NCI-H2107 treated with DMSO at 0.1 percent for 48 hours (cell line): ENCODE measurements around the gene SLC2A4RG.

ENCODE experiments used
- DNase-seq: peaks from one replicate; lab custom pipeline; 2025; ENCODE audit not compliant: unreplicated experiment; lab: John Stamatoyannopoulos, UW

The SLC2A4RG gene

DNA sequence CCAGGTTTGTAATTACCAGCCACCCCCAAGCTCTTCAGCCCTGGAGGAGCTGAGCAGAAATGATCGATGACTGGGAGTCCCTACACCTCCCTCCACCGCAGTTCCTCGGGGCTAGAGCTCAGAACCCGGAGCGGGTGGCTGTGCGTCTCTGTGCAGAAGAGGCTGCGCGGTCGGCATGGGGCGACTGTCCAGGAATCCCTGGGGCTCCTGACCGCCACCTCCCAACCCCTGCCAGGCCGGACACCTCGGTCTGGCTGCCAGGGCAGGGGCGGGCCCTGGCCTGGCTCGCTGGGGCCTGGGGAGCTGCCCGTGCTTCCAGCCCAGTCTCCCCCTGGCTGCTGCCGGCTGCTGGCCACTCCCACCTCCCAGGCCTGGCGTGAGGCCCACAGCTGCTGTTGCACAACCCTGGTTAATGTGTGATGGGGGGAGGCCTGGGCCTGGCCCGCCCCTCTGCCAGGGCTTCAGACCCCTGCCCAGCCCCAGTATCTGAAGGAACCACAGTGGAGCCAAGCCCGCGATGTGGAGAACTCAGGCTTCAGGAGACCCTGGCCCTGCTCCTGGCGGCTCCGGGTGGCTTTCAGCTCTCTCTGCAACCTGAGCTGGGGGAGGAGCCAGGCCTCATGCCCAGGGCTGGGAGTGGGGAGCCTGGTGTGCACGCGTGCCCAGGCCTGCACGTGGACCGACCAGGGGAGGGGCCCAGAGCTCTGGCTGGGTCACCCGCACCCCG lies 1.2 kb downstream of the SLC2A4RG start:
- DNase-seq, result peak; percentile 85

DNA sequence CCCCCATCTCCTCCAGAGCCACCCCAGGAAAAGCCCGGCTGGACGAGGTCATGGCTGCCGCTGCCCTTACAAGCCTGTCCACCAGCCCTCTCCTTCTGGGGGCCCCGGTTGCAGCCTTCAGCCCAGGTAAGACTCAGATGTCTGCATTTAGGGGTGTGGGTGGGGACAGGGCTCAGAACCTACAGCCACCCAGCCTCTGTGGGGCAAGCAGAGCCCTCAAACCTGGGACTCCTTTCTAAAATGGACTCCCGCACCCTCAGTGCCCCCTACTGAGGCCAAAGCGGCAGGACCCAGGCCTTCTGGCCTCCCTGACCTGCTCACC lies 1.7 kb downstream of the SLC2A4RG start:
- no peak for DNase-seq

DNA sequence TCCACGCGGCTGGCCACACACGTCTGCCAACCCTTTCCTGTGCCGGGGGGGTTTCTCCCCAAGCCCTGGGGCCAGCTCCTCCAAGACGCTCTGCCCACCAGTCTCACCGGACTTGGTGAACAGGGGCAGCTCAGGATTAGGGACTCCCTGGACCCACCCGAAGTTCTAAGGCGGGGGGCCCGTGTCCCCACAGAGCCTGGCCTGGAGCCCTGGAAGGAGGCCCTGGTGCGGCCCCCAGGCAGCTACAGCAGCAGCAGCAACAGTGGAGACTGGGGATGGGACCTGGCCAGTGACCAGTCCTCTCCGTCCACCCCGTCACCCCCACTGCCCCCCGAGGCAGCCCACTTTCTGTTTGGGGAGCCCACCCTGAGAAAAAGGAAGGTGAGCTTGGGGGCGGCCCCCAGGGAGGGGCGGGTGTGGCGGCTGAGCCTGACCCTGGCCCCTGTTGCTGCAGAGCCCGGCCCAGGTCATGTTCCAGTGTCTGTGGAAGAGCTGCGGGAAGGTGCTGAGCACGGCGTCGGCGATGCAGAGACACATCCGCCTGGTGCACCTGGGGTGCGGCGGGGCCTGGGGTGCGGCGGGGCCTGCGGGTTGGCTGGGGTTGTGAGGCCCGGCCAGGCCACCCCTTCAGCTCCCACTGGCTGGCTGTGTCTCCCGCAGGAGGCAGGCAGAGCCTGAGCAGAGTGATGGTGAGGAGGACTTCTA lies 2.3 kb downstream of the SLC2A4RG start:
- DNase-seq, result no peak

DNA sequence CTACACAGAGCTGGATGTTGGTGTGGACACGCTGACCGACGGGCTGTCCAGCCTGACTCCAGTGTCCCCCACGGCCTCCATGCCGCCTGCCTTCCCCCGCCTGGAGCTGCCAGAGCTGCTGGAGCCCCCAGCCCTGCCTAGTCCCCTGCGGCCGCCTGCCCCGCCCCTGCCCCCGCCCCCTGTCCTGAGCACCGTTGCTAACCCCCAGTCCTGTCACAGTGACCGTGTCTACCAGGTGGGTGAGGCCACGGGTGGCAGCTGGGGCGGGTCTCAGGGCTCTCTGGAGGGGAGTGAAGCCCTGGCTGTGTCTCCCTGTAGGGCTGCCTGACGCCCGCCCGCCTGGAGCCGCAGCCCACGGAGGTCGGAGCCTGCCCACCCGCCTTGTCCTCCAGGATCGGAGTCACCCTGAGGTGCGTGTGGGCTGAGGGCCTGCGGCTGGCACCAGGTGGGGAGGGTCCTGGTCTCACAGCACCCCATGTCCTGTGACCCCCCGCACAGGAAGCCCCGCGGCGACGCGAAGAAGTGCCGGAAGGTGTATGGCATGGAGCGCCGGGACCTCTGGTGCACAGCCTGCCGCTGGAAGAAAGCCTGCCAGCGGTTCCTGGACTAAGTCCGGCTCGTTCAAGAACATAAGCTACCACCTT lies 2.9 kb downstream of the SLC2A4RG start:
- no peak for DNase-seq

DNA sequence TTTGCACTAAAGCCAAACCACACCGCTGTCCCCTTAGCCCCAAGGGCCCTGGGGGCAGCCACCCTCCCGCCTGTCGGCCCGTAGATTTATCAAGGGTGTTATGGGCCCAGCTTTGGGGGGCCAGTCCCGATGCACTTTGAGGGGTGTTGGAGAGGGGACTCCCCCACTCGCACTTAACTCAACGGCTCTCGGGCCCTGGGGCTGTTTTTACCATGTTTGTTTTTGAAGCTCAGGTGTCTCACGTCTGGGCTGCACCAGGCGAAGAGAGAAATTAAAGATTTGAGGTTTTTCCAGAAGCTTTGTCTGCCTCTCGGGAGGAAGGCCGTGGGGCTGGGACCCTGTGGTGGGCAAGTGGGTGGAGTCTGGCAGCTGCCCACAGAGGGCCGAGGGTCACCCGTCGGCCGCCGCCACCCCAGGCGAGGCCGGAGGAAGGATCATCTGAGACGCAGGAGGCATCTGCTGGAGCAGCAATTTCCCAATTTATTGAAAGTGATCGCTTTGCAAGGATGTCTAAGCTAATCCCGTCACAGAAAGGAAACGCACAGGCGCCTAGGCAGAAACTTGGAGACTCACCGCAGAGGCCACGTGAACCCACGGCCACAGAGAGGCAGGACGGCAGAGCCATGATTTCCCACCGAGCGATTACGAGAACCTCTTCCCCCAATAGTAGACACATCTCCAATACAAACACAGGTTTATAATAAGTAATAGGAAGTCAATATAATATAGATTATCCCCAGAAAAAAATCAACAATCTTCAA lies 3.8 kb downstream of the SLC2A4RG start:
- no peak for DNase-seq

DNA sequence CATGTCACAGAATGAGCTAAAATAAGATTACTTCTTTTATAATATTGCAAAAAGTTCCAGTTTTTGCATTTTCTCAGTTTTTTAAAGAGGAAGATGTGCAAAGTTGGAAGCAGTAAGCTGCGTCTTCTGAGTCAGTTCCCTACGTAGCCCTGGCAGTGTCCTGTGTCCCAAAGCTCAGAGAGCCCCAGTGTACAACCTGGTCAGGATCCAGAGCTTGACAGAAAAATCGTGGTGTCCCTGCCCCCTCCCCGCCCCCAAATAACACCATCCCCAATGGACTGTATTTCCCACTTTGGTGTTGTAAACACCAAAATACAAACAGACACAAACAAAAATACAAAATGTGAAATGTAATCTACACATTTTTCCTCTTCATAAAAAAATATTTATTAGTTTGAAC lies 4.6 kb downstream of the SLC2A4RG start:
- no peak for DNase-seq

DNA sequence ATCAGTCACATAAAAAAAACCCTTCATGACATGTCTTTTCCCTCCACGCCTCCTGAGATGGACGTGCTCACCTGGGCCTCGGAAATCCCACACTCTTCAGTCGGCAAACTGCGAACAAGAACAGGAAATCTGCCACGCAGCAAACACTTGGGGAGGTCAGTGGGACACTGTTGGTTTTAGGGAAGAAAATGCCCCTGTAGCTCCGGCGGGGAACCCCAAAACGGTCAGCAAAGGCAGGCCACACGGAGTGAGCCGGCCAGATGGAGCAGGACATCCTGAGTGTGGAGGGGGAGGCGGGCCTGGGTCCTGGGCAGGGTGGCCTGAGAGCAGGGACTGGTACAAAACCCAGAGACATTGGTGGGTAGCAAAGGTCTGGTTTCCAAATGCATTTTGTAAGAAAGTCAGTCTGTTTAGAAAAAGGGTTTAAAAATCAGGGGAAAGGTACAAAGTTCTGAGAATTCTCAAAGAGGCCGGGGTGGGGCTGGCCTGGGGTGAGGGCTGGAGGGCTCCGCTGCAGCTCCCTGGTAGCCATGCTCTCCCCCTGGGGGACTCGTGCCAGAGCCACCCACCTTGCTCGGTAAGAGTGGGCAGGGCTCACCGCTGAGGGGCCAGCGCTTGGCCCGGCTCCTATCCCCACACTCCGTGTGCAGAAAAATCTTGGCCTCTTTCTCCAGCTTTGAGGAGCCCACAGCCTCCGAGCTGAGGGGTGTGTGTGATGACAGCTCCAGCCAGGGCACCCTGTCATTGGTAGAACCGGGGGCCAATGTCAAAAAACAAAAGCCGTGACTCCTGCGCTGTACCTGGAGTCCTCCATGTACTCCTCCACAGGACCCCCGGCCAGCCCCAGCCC lies 5.2 kb downstream of the SLC2A4RG start:
- DNase-seq, result no peak

DNA sequence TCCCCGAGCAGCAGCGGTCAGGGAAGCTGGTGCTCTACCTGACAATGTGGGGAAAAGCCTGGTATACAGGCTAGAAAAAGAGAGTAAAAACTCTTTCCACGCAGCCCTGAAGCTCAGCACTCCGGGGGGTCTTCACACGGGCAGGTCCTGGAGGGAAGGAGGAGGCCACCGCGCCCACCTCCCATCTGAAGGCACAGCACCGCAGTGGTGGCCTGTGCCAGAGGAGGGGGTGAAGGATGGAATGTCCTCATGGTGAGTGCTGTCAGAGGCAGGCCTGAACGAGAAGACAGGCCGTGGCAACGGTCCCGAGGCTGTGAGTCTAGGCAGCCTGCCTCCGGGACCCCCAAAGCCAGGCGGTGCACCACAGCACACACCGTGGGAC lies 5.8 kb downstream of the SLC2A4RG start:
- no peak for DNase-seq

DNA sequence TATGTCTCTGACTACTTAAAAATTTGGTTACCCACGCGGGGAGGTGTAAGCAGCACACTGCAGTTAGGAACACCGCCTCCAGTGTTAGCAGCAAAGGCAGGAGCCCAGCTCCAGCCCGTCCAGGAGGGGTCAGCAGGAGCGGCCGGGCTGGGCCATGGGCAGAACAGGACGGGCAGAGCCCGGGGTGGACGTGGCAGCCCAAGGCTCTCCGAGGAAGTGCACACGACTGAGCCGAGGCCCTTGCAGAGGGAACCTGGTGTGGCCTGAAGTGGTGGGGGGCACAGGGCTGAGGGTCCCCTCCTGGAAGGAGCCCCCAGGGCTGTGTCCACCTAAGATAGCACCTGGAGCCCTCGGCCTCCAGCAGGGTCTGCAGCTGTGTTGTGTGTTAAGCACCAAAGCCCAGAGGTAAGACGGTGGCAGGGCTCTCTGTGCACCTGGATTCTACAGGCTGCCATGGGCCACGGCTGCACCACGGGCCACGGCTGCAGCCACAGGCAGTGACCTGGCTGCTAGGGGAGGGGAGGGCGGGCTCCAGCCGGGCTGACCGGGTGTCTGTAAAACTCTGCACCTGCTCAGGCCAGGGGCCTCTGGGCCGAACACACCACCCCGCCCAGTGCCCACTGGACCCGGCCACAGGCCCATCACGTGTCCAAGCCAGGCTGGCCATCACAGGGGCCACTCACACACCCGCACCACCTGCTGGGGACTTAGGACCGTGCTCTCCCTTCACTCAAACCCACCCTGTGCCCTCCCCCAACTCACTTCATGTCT lies 6.6 kb downstream of the SLC2A4RG start:
- no peak for DNase-seq

DNA sequence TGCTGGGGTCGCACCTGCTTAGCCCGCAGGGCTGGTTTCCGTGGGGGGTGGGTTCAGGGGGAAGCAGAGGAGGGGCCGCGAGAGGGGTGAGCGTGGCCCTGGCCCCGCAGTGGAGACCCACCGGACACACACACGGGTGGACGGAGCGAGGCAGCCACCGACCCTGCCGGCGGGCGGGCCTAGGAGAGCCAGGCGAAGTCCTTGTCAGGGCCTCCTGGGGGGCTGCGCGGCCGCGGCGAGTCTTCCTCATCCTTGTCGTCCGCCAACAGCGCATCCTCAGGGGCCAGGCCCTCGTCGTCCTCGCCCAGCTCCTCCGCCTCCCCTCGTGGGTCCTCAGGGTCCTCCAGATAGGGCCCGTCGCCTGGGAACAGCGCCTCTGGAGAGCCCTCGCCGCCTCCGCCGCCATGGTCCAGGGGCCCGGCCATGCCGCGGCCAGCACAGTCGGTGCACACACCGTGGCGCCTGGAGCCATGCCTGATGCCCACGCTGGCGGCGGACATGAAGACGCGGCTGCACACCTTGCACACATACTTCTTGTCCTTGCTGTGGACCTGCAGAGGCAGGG lies 7.3 kb downstream of the SLC2A4RG start:
- no peak for DNase-seq

DNA sequence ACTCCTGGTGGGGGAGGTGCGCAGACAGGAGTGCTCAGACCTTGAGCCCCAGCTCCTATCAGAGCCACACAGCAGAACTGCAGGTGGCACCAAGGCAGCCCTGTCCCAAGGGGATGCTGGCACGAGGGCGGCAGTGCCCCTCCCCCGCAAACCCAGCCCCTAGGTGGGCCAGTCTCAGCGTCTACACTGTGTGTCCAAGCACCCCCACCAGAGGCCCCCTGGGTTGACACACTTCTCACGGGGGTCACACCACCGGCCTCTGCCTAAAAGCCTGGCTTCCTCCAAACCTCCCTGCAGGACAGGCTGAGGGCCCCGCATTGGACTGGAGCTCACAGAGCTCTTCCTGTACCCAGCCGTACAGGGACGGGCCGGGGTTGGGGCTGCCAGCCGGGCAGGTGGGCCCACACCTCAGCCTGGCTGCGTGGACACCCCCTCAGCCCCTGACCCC lies 8.1 kb downstream of the SLC2A4RG start:
- peak; percentile 23 for DNase-seq

DNA sequence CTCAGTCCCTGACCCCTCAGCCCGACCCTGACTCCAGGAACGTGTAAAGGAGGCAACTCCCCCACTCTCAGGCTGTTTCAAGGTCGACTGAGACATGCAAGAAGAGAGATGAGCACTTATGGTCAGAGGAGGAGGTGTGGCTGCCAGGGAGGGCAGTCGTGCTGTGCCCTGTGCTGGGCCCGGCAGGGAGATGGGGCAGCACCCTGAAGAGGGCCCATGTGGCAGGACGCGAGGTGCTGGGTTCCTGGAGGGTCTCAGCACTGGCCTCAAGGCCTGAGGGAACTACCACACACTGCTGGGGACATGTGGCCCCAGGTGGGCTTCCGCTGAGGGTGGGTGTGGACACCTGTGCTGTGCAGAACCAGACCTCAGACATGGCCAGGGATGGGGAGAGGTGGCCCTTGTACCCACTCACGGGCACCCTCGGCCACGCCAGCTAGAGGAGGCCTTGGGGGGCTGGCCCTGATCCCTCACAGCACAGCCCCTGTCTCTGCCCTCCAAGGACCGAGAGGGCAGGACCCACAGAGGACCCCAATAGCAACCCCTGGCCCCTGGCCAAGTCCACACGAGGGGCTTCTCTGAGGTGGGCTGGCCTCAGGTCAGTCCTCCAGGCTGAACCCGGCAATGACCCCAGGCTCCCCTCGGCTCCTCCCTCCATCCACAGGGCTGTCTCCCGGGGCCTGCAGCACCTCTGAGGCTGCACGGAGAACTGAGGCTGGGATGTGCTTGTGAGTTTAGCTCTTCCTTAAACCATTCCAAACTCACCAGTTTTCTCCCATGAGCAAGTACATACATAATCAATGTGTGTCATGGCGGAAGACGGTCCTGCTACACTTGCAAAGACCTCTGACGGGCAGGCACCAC lies 8.7 kb downstream of the SLC2A4RG start:
- DNase-seq, result no peak

DNA sequence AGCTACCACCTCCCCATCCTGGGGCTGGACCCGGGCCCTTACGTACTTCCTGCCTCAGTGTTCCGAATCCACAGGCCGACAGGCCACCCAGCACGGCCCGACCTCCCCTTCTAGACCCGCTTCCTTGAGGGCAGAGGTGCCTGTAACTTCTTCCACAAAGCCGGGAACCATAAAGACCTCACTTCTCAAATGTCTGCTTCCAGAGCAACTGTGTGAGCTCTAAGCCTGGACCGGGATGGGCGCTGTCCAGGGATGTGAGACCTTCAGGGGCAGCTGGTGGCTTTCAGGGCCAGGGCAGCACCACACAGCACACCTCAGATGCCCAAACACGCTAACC lies 9.3 kb downstream of the SLC2A4RG start:
- no peak for DNase-seq

DNA sequence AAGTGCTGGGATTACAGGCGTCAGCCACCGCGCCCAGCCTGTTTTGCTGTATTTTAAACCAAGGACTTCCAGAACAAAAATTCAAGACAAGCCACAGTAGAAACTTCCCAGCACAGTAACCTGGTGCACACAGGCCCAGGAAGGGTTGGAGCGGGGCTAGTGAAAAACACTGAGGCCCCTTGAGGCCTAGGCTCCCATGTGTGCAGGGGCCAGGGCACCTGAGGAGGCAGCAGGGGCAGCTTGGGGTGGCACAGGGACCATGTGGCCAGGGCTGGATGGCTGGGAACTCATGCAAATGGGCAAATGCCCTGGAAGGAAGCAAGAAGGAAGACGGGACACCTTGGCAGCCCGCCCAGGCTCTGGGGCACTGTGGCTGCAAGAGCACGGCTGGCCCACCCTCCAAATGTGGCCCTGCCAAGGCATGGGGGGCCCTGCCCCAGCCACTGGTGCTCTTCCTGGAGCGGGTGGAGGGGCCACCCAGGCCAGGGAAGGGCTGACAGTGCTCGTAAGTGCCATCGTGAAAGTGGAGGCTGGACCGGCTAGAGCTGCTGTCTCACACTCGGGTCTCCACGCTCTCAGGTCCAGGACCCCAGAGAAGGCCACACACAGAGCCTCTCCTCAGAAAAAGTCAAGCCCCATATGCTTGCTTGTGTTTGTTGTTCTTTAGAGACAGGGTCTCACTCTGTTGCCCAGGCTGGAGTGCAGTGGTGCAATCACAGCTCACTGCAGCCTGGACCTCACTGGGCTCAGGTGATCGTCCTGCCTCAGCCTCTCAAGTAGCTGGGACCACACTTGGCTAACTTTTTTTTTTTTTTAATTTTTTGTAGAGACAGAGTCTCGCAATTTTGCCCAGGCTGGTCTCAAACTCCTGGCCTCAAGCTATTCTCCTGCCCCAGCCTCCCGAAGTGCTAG lies 10.3 kb downstream of the SLC2A4RG start:
- no peak for DNase-seq

DNA sequence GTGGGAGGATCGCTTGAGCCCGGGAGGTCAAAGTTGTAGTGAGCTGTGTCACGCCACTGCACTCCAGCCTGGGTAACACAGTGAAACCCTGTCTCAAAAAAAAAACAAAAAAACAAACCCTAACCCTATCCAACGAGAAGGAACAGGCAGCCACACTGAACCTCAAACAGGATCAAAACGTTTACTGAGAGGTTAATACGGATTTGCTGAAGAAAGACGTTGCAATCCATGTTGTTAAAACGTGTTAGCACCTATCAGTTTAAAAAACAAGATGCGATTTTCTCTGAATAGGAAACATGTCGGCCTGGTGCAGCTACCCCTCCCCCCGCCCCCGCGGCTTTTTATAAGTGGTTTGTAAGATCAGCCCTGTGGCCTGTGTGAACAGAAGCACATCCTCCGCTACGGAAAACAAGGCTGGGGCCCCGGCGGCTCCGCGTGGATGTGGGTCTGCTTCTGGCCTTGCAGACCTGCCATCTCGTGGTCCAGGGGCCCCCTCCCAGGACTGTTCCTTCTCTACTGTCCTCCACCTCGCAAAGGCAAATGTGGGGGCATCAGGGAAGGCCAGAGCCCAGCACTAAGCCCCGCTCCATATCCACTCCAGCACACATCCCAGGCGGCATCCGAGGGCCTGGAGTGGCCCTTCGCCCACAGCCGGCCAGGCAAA lies 11.4 kb downstream of the SLC2A4RG start:
- DNase-seq, result peak; percentile 31

DNA sequence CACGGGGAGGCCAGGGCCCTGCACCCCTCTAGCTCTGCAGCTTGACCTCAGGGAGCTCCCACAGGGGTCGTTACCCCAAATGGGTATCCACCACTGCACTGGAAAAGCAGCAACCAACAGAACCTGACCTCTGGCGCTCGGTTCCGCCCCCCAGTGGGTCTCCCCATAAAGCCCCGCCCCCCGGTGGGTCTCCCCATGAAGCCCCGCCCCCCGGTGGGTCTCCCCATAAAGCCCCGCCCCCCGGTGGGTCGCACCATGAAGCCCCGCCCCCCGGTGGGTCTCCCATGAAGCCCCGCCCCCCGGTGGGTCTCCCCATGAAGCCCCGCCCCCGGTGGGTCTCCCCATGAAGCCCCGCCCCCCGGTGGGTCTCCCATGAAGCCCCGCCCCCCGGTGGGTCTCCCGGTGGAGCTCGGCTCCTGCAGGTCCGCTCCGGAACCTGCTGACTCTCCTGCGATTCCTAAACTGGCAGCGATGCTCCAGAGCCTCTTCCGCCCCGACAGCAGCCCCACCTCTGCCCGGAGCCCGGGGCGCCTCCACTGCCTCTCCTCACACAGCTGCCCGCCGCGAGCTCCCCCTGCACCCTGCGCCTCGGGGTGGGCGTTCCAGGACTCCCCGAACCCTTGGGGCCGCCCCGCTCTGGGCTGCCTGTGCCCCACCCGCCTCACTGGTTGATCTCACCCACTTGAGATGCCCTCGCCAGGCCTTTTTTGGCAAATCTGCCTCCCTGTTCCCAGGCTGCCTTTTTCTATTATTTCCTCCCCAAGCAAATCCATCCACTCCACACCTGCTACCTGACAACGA lies 12.1 kb downstream of the SLC2A4RG start:
- DNase-seq, result no peak
